ENCODE measurements around the gene SLC6A12.

The SLC6A12 gene

DNA sequence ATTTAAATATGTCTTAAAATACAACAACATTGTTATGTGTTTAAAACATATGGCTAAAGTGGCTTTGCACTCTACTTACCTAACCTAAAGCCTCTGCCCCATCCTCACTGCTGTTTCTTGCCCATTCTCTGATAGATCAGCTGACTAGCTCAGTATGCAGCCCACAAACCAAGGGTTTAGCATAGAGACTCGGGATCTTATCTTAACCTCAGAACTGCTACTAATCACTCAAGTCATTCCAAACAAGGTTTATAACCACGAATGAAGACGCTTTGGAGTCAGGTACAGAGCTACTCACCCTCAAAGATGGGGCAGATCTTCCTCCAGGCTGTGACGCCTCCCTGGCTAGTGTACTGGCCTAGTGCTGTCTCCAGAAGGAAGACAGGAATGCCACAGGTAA lies 29.4 kb upstream of the SLC6A12 start:
- Histone ChIP-seq H3K9me2 (ENCODE audit: low read depth, low read length) (no peaks in the 10 kb centered on the region), H4K20me1 (ENCODE audit: insufficient read depth, low read length) (no peaks in the 10 kb centered on the region), H3K9ac (ENCODE audit: low read length) (no peak overlapping the region), H3K9me3 (ENCODE audit: low read length) (peaks cover 3% of the 10 kb centered on the region), H2AFZ (ENCODE audit: low read length) (no peak overlapping the region), H3K4me1 (ENCODE audit: insufficient read depth, low read length, severe bottlenecking) (no peaks in the 10 kb centered on the region), H3K36me3 (ENCODE audit: insufficient read depth, low read length) (no peaks in the 10 kb centered on the region), H3K27me3 (ENCODE audit: insufficient read depth, low read length) (no peaks in the 10 kb centered on the region; the same call in 1 of the 2 replicates), H3K4me3 (ENCODE audit: low read depth, low read length, poor library complexity, severe bottlenecking) (no peak overlapping the region), H3F3A (ENCODE audit: insufficient read depth, low read length) (no peaks in the 10 kb centered on the region), H3K27ac (ENCODE audit: low read depth, low read length, poor library complexity, severe bottlenecking) (no peak overlapping the region), H3K79me2 (ENCODE audit: insufficient read depth, low read length) (no peaks in the 10 kb centered on the region), H3K4me2 (ENCODE audit: low read length) (no peak overlapping the region)
- TF ChIP-seq EZH2 (IDR thresholded peaks at IDR 0.05; ENCODE audit: borderline replicate concordance, low read length), result no peak
- TF ChIP-seq CTCF (IDR thresholded peaks at IDR 0.05; ENCODE audit: low read length), result no peak

- peaks cover 3% of the 10 kb centered on the region for H3K9me3 ChIP-seq (ENCODE audit: low read length)
These were observed 28.5 kb upstream of the SLC6A12 start for GRCh38 chr12:242496-242895.

DNA sequence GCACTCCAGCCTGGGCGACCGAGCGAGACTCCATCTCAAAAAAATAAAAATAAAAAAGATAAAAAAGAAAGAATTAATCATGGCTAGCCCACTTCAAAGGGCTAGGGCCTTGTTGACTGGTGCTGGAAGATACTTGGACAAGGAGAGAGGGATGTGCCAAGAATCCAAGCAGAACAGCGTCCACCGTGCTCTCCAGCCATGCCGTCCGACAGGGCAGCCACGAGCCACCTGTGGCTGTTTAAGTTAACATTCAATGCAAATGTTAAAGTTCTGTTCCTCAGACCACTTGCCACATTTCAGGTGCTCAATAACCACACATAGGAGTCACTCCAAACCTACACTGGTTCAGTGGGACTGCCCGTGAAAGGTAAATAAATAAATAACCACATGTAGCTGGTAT lies 27.3 kb upstream of the SLC6A12 start:
- peaks cover 6% of the 10 kb centered on the region; the same call in 1 of the 2 replicates for H3K9me3 ChIP-seq (ENCODE audit: low read length)
- no peaks in the 10 kb centered on the region for H3K9me2 ChIP-seq (ENCODE audit: low read depth, low read length)
- no peak overlapping the region for H3K4me2 ChIP-seq (ENCODE audit: low read length)
- H4K20me1 ChIP-seq (ENCODE audit: insufficient read depth, low read length), result no peaks in the 10 kb centered on the region
- H3K9ac ChIP-seq (ENCODE audit: low read length), result no peak overlapping the region
- no peaks in the 10 kb centered on the region for H3K79me2 ChIP-seq (ENCODE audit: insufficient read depth, low read length)
- H3F3A ChIP-seq (ENCODE audit: insufficient read depth, low read length), result no peaks in the 10 kb centered on the region
- no peak overlapping the region for H3K4me3 ChIP-seq (ENCODE audit: low read depth, low read length, poor library complexity, severe bottlenecking)
- H3K27me3 ChIP-seq (ENCODE audit: insufficient read depth, low read length), result peaks cover 8% of the 10 kb centered on the region; the same call in 1 of the 2 replicates
- TF ChIP-seq EZH2 (IDR thresholded peaks at IDR 0.05; ENCODE audit: borderline replicate concordance, low read length) (no peak), CTCF (IDR thresholded peaks at IDR 0.05; ENCODE audit: low read length) (no peak)
- H3K4me1 ChIP-seq (ENCODE audit: insufficient read depth, low read length, severe bottlenecking), result no peaks in the 10 kb centered on the region
- H3K27ac ChIP-seq (ENCODE audit: low read depth, low read length, poor library complexity, severe bottlenecking), result no peak overlapping the region
- no peaks in the 10 kb centered on the region for H3K36me3 ChIP-seq (ENCODE audit: insufficient read depth, low read length)
- H2AFZ ChIP-seq (ENCODE audit: low read length), result no peak overlapping the region

More at GRCh38 chr12:242496-242895, 28.5 kb upstream of the SLC6A12 start:
- Histone ChIP-seq H3K9me2 (ENCODE audit: low read depth, low read length) (no peaks in the 10 kb centered on the region), H3K4me1 (ENCODE audit: insufficient read depth, low read length, severe bottlenecking) (no peaks in the 10 kb centered on the region), H3K36me3 (ENCODE audit: insufficient read depth, low read length) (no peaks in the 10 kb centered on the region), H3K9ac (ENCODE audit: low read length) (no peak overlapping the region), H4K20me1 (ENCODE audit: insufficient read depth, low read length) (no peaks in the 10 kb centered on the region), H3K79me2 (ENCODE audit: insufficient read depth, low read length) (no peaks in the 10 kb centered on the region), H2AFZ (ENCODE audit: low read length) (no peak overlapping the region), H3K4me3 (ENCODE audit: low read depth, low read length, poor library complexity, severe bottlenecking) (no peak overlapping the region), H3K4me2 (ENCODE audit: low read length) (no peak overlapping the region), H3K27me3 (ENCODE audit: insufficient read depth, low read length) (peaks cover under 1% of the 10 kb centered on the region; the same call in 1 of the 2 replicates), H3F3A (ENCODE audit: insufficient read depth, low read length) (no peaks in the 10 kb centered on the region), H3K27ac (ENCODE audit: low read depth, low read length, poor library complexity, severe bottlenecking) (no peak overlapping the region)
- no peak for TF ChIP-seq CTCF (IDR thresholded peaks at IDR 0.05; ENCODE audit: low read length)
- TF ChIP-seq EZH2 (IDR thresholded peaks at IDR 0.05; ENCODE audit: borderline replicate concordance, low read length), result no peak
